Mammary epithelial cell (primary cell): ENCODE results near the gene GALNTL6.

Experiments used
- EZH2 ChIP-seq: IDR thresholded peaks from 2 replicates; pipeline ENCODE4 v1.6.1; 2012; ENCODE audit warnings: low read length, inconsistent platforms, borderline replicate concordance
- TF ChIP-seq, protein P1 (sequence below), 2 donors: IDR thresholded peaks in 1 of 2; conservative IDR thresholded peaks in 1 of 2; 2 replicates each; pipeline ENCODE4 v1.5.1; 2011 to 2012; ENCODE audit warnings: inconsistent platforms in 2 of 2, low read length in 2 of 2, mild to moderate bottlenecking in 2 of 2, control low read depth in 1 of 2, low read depth in 1 of 2; ENCODE audit not compliant: insufficient read depth in 1 of 2; ENCODE audit errors: extremely low read depth in 1 of 2

DNA sequence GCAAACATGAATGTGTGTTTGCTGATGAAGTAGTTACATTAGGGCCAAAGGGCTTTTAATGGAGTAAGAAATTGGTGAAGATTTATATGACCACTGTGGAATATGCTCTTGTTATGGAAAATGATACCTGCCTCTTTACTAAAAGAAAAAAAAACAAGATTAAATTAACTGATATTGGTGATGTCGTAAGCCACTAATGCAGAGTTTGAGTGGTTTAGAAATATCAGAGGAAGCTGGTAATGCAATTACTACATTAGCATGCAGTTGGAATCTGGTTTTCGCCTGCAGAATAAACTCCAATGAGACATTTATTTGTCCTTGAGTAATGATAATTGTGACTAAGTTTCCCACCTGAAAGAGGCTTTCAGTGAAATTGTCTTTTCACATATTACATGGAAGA, 597.9 kb downstream of the GALNTL6 start:
- TF ChIP-seq, protein P1, sequence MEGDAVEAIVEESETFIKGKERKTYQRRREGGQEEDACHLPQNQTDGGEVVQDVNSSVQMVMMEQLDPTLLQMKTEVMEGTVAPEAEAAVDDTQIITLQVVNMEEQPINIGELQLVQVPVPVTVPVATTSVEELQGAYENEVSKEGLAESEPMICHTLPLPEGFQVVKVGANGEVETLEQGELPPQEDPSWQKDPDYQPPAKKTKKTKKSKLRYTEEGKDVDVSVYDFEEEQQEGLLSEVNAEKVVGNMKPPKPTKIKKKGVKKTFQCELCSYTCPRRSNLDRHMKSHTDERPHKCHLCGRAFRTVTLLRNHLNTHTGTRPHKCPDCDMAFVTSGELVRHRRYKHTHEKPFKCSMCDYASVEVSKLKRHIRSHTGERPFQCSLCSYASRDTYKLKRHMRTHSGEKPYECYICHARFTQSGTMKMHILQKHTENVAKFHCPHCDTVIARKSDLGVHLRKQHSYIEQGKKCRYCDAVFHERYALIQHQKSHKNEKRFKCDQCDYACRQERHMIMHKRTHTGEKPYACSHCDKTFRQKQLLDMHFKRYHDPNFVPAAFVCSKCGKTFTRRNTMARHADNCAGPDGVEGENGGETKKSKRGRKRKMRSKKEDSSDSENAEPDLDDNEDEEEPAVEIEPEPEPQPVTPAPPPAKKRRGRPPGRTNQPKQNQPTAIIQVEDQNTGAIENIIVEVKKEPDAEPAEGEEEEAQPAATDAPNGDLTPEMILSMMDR (conservative IDR thresholded peaks at IDR 0.05 in 1 of 2, IDR thresholded peaks at IDR 0.05 in 1 of 2; ENCODE audit: extremely low read depth in 1 of 2, insufficient read depth in 1 of 2, low read depth in 1 of 2, low read length in 2 of 2): no peak
- no peak for TF ChIP-seq EZH2
